Neural crest cell (in vitro differentiated cells): Measurements from ENCODE around the gene TMEM240. TPM values are rescaled to one million over a fixed set of nuclear protein-coding genes. Genes with fewer than 3 reads are reported as not detected.
A peak's percentile ranks its signal among the peaks of the same experiment; 100 is the strongest.
"Not testable (repeated sequence)": the region's sequence is repeated elsewhere in the genome, so short reads cannot be mapped to it uniquely, and the experiment has no call there.

Experiments
- DNase-seq: peaks from one replicate; pipeline ENCODE4 v3.0.0; 2021; ENCODE audit warnings: low read depth, mixed read lengths, low spot score
- H3K27ac Mint-ChIP-seq: one replicate; pipeline ENCODE4 v1.8.0; 2021; ENCODE audit warnings: mild to moderate bottlenecking, mixed read lengths; ENCODE audit not compliant: unreplicated experiment
- H3K27me3 Mint-ChIP-seq: 2 replicates; pipeline ENCODE4 v1.8.0; 2021; ENCODE audit warnings: low read depth, mild to moderate bottlenecking, mixed read lengths
- H3K36me3 Mint-ChIP-seq: 2 replicates; pipeline ENCODE4 v1.8.0; 2021; ENCODE audit warnings: low read depth, mild to moderate bottlenecking, mixed read lengths
- H3K4me1 Mint-ChIP-seq: 2 replicates; pipeline ENCODE4 v1.8.0; 2021; ENCODE audit warnings: mixed read lengths
- H3K4me3 Mint-ChIP-seq: one replicate; pipeline ENCODE4 v1.8.0; 2021; ENCODE audit warnings: mild to moderate bottlenecking, mixed read lengths
- H3K9me3 Mint-ChIP-seq: 2 replicates; pipeline ENCODE4 v1.8.0; 2021; ENCODE audit warnings: mixed read lengths
- CTCF ChIP-seq: fragments of 200-600 bp; sonication (generic); conservative IDR thresholded peaks from 2 replicates; pipeline ENCODE4 v1.5.0; 2021; ENCODE audit warnings: antibody characterized with exemption, mild to moderate bottlenecking
- total RNA-seq: library from RNA; stranded (reverse); gene quantifications from 2 replicates; pipeline ENCODE4 v1.2.1, GENCODE V29; 2021

Gene TMEM240
- total RNA-seq, 1 donor from 2014 or later = 16.9 TPM

- H3K9me3 Mint-ChIP-seq, H3K27ac Mint-ChIP-seq: not testable (repeated sequence)
Observed at GRCh38 chr1:1523226-1523625, 17.2 kb downstream of the TMEM240 start.

DNA sequence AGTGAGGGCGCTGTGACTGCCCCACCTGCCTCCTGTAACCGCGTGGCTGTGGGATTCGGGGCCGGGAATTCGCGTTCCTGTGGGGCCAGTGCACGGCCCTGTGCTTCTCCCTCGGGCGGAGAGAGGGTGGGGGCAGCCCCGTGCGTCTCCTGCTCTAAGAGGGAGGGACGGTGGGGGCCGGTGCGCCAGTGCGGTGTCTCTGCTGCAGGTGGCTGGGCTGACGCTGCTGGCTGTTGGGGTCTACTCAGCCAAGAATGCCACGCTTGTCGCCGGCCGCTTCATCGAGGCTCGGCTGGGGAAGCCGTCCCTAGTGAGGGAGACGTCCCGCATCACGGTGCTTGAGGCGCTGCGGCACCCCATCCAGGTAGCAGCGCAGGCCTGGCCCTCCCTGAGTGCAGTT lies 17.9 kb downstream of the TMEM240 start:
- not testable (repeated sequence) for H3K27me3 Mint-ChIP-seq, H3K36me3 Mint-ChIP-seq, DNase-seq, H3K27ac Mint-ChIP-seq, H3K9me3 Mint-ChIP-seq, H3K4me3 Mint-ChIP-seq, H3K4me1 Mint-ChIP-seq

More at GRCh38 chr1:1523226-1523625, 17.2 kb downstream of the TMEM240 start:
- H3K4me3 Mint-ChIP-seq, DNase-seq, H3K27me3 Mint-ChIP-seq, H3K4me1 Mint-ChIP-seq, H3K36me3 Mint-ChIP-seq: not testable (repeated sequence)

DNA sequence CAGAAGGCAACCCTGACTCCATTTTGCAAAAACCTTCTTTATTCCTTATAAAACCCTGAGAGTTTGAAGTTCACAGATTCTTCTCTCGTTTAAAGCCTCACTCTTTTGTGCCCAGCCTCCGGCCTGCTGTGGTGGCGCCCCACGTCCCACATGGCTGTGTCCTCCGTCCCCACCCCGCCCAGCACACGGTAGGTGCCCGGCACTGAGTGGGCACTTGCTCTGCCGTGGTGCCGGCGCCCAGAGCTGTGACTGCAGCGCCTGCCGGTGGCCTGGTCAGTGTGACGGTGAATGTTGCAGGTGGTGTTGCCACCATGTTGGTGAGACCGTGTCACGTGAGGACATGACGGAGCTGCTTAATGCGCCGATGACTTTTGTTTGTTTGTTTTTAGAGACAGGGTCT lies 19.1 kb downstream of the TMEM240 start:
- no peaks in the 10 kb centered on the region for H3K9me3 Mint-ChIP-seq
- no peak overlapping the region for H3K27ac Mint-ChIP-seq
- peaks cover 7% of the 10 kb centered on the region for H3K36me3 Mint-ChIP-seq
- DNase-seq = no peak
- H3K27me3 Mint-ChIP-seq = no peaks in the 10 kb centered on the region
- H3K4me3 Mint-ChIP-seq = no peak overlapping the region
- no peak for TF ChIP-seq CTCF
- H3K4me1 Mint-ChIP-seq = no peaks in the 10 kb centered on the region

GRCh38 chr1:1519805-1520505 lies 20.5 kb downstream of the TMEM240 start:
- H3K9me3 Mint-ChIP-seq, H3K4me3 Mint-ChIP-seq, H3K36me3 Mint-ChIP-seq, H3K4me1 Mint-ChIP-seq, DNase-seq, H3K27ac Mint-ChIP-seq, H3K27me3 Mint-ChIP-seq: not testable (repeated sequence)

DNA sequence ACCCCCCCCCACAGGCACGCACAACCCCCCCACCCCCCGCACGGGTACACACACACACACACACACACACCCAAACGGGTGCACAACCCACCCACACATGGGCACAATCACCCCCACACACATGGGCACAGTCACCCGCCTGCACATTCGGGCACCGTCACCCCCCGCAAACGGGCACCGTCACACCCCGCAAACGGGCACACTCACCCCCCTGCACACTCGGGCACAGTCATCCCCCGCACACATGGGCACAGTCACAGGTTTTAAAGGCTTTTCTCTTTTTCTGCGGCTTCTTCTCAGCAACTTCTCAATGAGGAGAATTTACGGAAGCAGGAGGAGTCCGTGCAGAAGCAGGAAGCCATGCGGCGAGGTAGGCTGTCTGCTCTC lies 21.8 kb downstream of the TMEM240 start:
- H3K4me1 Mint-ChIP-seq, H3K27ac Mint-ChIP-seq, H3K4me3 Mint-ChIP-seq, H3K9me3 Mint-ChIP-seq, DNase-seq, H3K36me3 Mint-ChIP-seq, H3K27me3 Mint-ChIP-seq: not testable (repeated sequence)

- no peak for TF ChIP-seq CTCF
- Mint-ChIP-seq H3K4me3 (peak overlapping the region; percentile 51), H3K9me3 (no peaks in the 10 kb centered on the region), H3K27ac (peak overlapping the region; percentile 35), H3K4me1 (no peaks in the 10 kb centered on the region), H3K36me3 (peaks cover 7% of the 10 kb centered on the region), H3K27me3 (no peaks in the 10 kb centered on the region)
- DNase-seq = no peak
Observed at GRCh38 chr1:1517973-1518620, 22.3 kb downstream of the TMEM240 start.

- not testable (repeated sequence) for H3K9me3 Mint-ChIP-seq, H3K4me3 Mint-ChIP-seq, DNase-seq, H3K27ac Mint-ChIP-seq, H3K36me3 Mint-ChIP-seq, H3K27me3 Mint-ChIP-seq, H3K4me1 Mint-ChIP-seq
Observed at GRCh38 chr1:1516923-1517322, 23.5 kb downstream of the TMEM240 start.

GRCh38 chr1:1514376-1514775 lies 26.0 kb downstream of the TMEM240 start:
- not testable (repeated sequence) for H3K4me3 Mint-ChIP-seq

DNA sequence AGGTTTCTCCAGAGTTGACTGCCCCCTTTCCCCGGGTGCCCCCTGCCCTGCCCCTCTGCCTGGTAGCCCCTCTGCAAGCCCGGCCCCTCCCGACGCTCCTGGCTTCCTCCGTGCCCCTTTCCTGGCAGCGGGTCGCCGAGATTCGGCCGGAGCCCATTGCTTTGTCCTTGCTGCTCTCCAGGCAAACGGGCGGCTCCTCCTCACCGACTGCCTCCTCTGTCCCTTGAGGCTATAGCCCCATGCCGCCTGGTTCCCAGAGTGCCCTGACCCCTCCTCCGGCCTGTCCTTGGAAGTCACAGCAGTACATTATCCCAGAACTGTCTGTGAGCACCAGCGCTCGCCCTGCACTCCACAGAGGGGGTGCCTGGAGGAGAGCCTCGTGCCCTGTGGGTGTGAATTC lies 26.7 kb downstream of the TMEM240 start:
- not testable (repeated sequence) for DNase-seq, H3K9me3 Mint-ChIP-seq, H3K27me3 Mint-ChIP-seq, H3K4me1 Mint-ChIP-seq, H3K36me3 Mint-ChIP-seq
- Mint-ChIP-seq H3K4me3 (peak overlapping the region; percentile 47), H3K27ac (peak overlapping the region; percentile 43)

More at GRCh38 chr1:1514376-1514775, 26.0 kb downstream of the TMEM240 start:
- H3K4me1 Mint-ChIP-seq, DNase-seq, H3K27me3 Mint-ChIP-seq, H3K36me3 Mint-ChIP-seq, H3K9me3 Mint-ChIP-seq, H3K27ac Mint-ChIP-seq: not testable (repeated sequence)

DNA sequence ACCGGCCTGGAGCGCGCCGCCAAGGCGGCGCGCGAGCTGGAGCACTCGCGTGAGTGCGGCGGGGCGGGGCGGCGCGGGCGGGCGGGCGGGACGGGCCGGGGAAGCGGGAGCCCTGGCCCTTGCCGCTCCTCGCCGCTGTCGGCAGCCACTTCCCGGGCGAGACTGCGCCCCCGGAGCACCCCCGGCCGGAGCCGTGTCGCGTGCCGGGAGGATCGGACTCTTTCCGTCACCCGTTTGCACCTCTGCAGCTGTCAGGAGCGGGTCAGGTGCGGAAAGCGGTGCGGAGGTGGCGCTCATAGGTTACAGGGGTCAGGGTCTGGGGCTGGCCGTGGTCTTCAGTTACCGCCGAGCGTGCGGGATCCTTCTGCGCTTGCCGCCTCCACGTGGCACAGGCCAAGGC lies 28.0 kb downstream of the TMEM240 start:
- H3K27ac Mint-ChIP-seq, H3K27me3 Mint-ChIP-seq, H3K9me3 Mint-ChIP-seq, H3K36me3 Mint-ChIP-seq, H3K4me1 Mint-ChIP-seq, DNase-seq: not testable (repeated sequence)
- peak overlapping the region; percentile 78 for H3K4me3 Mint-ChIP-seq
